ENCODE results near the gene COL4A1.

Gene COL4A1

GRCh38 chr13:110124201-110124940 lies 182.6 kb downstream of the COL4A1 start:
- TF ChIP-seq NFIC (IDR thresholded peaks at IDR 0.05) (no peak), TEAD4 (IDR thresholded peaks at IDR 0.05) (no peak)

GRCh38 chr13:110123041-110123809 lies 183.7 kb downstream of the COL4A1 start:
- no peak for TF ChIP-seq REST (IDR thresholded peaks at IDR 0.05; ENCODE audit: low read depth)

GRCh38 chr13:110121422-110122083 lies 185.4 kb downstream of the COL4A1 start:
- TF ChIP-seq CREB1 (IDR thresholded peaks at IDR 0.05; ENCODE audit: low read depth) = no peak
- no peak for TF ChIP-seq REST (IDR thresholded peaks at IDR 0.05; ENCODE audit: low read depth)
- no peak for TF ChIP-seq MAX (IDR thresholded peaks at IDR 0.05)
- no peak for TF ChIP-seq CEBPB (IDR thresholded peaks at IDR 0.05)
- TF ChIP-seq EGR1 (IDR thresholded peaks at IDR 0.05) = no peak
- TF ChIP-seq FOXM1 (IDR thresholded peaks at IDR 0.05; ENCODE audit: borderline replicate concordance, low read depth) = no peak
- no peak for TF ChIP-seq TEAD4 (IDR thresholded peaks at IDR 0.05)
- no peak for TF ChIP-seq ZBTB7A (IDR thresholded peaks at IDR 0.05; ENCODE audit: low read depth)
- TF ChIP-seq NFIC (IDR thresholded peaks at IDR 0.05) = no peak
- no peak for TF ChIP-seq TAF1 (IDR thresholded peaks at IDR 0.05; ENCODE audit: low read depth)
- no peak for TF ChIP-seq RAD21 (IDR thresholded peaks at IDR 0.05; ENCODE audit: low read depth)
- no peak for TF ChIP-seq TCF12 (IDR thresholded peaks at IDR 0.05; ENCODE audit: low read depth)
- no peak for TF ChIP-seq EP300 (IDR thresholded peaks at IDR 0.05; ENCODE audit: borderline replicate concordance)
- no peak for TF ChIP-seq YY1 (IDR thresholded peaks at IDR 0.05; ENCODE audit: low read depth)
- TF ChIP-seq USF1 (IDR thresholded peaks at IDR 0.05) = no peak

GRCh38 chr13:110119935-110120905 lies 186.7 kb downstream of the COL4A1 start:
- TF ChIP-seq CREB1 (IDR thresholded peaks at IDR 0.05; ENCODE audit: low read depth) = no peak
- no peak for TF ChIP-seq NFIC (IDR thresholded peaks at IDR 0.05)
- no peak for TF ChIP-seq MAX (IDR thresholded peaks at IDR 0.05)
- TF ChIP-seq RAD21 (IDR thresholded peaks at IDR 0.05; ENCODE audit: low read depth) = no peak
- no peak for TF ChIP-seq CEBPB (IDR thresholded peaks at IDR 0.05)
- TF ChIP-seq YY1 (IDR thresholded peaks at IDR 0.05; ENCODE audit: low read depth) = no peak
- TF ChIP-seq TAF1 (IDR thresholded peaks at IDR 0.05; ENCODE audit: low read depth) = no peak
- no peak for TF ChIP-seq REST (IDR thresholded peaks at IDR 0.05; ENCODE audit: low read depth)
- no peak for TF ChIP-seq TEAD4 (IDR thresholded peaks at IDR 0.05)
- no peak for TF ChIP-seq ZBTB7A (IDR thresholded peaks at IDR 0.05; ENCODE audit: low read depth)
- no peak for TF ChIP-seq USF1 (IDR thresholded peaks at IDR 0.05)
- no peak for TF ChIP-seq EP300 (IDR thresholded peaks at IDR 0.05; ENCODE audit: borderline replicate concordance)
- TF ChIP-seq EGR1 (IDR thresholded peaks at IDR 0.05) = no peak
- no peak for TF ChIP-seq TCF12 (IDR thresholded peaks at IDR 0.05; ENCODE audit: low read depth)

All from Ishikawa (cell line).